AG10803 (cell line): ENCODE measurements around the gene CADM1.

ENCODE experiments used
- DNase-seq: peaks from one replicate; pipeline ENCODE4 v3.0.0; 2010; ENCODE audit warnings: low read depth
- H3K4me3 ChIP-seq: 2 replicates; pipeline ENCODE4 v1.5.1; 2011; ENCODE audit warnings: mild to moderate bottlenecking, low read length, control low read depth
- CTCF ChIP-seq: conservative IDR thresholded peaks from 2 replicates; pipeline ENCODE4 v1.5.1; 2011; ENCODE audit warnings: mild to moderate bottlenecking, low read length, control low read depth, inconsistent platforms

CADM1 gene

GRCh38 chr11:115544422-115544948 lies 40.3 kb upstream of the CADM1 start:
- no peak for TF ChIP-seq CTCF
- no peak for DNase-seq
- H3K4me3 ChIP-seq, result no peak overlapping the region

GRCh38 chr11:115541518-115541917 lies 37.3 kb upstream of the CADM1 start:
- no peak for DNase-seq
- no peak for TF ChIP-seq CTCF
- no peak overlapping the region for H3K4me3 ChIP-seq

GRCh38 chr11:115539844-115540243 lies 35.6 kb upstream of the CADM1 start:
- no peak overlapping the region for H3K4me3 ChIP-seq
- no peak for DNase-seq
- no peak for TF ChIP-seq CTCF

GRCh38 chr11:115535781-115536180 lies 31.6 kb upstream of the CADM1 start:
- no peak for TF ChIP-seq CTCF
- no peak for DNase-seq
- no peak overlapping the region for H3K4me3 ChIP-seq

- no peak for TF ChIP-seq CTCF
- no peak overlapping the region for H3K4me3 ChIP-seq
- DNase-seq, result no peak
These were observed 26.5 kb upstream of the CADM1 start for GRCh38 chr11:115530752-115531151.

- DNase-seq, result no peak
- no peak for TF ChIP-seq CTCF
- H3K4me3 ChIP-seq, result no peak overlapping the region
These were observed 24.0 kb upstream of the CADM1 start for GRCh38 chr11:115528225-115528624.

- no peak for DNase-seq
- H3K4me3 ChIP-seq, result no peak overlapping the region
- TF ChIP-seq CTCF, result no peak
These were observed 23.4 kb upstream of the CADM1 start for GRCh38 chr11:115527534-115528125.
